Stimulated activated CD4-positive, alpha-beta T cell treated with anti-CD3 and anti-CD28 coated beads, Interleukin-12 subunit alpha, Interleukin-12 subunit beta, amount 100 ng/mL, for 24 hours (primary cell): ENCODE measurements around the gene REEP5.
"Not testable (repeated sequence)": the region's sequence is repeated elsewhere in the genome, so short reads cannot be mapped to it uniquely, and the experiment has no call there.

Experiments
- DNase-seq, 2 experiments: peaks; one replicate each; pipeline ENCODE4 v3.0.0-alpha.2; 2020; ENCODE audit warnings: low read depth in 2 of 2

Gene REEP5

GRCh38 chr5:112933105-112933504 is 11.1 kb upstream of the REEP5 start:
- DNase-seq, result no peak

GRCh38 chr5:112931473-112931872 is 9.4 kb upstream of the REEP5 start:
- DNase-seq, result no peak

- DNase-seq, result no peak
These were observed 8.0 kb upstream of the REEP5 start for GRCh38 chr5:112930082-112930344.

DNA sequence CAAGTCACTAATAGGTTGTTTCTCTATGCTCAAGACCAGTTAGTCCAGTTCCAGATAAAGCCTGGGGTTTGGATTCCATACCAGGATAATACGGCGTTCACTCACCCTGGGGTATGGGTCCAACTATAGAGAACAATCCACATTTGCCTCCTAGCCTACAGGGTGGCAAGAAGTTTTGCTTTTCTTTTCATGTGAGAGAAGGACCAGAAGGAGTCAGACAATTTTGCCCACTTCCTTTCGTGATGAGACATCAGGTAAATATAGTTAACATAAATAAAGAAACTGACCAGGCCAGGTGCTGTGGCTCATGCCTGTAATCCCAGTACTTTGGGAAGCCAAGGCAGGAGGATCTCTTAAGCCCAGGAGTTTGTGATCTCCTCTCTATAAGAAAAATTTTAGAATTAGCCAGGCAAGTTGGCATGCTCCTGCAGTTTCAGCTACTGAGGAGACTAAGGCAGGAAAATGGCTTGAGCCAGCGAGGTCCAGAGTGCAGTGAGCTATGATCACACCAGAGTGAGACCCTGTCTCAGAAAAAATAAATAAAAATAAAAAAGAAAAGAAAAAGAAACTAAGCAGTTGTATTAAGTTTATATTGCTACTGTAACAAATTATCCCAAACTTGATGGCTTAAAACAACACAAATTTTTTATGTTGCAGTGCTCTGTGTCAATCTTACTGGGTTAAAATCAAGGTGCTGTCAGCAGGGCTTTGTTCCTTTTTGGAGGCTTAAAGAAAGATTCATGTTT is 7.5 kb upstream of the REEP5 start:
- DNase-seq, result no peak

DNA sequence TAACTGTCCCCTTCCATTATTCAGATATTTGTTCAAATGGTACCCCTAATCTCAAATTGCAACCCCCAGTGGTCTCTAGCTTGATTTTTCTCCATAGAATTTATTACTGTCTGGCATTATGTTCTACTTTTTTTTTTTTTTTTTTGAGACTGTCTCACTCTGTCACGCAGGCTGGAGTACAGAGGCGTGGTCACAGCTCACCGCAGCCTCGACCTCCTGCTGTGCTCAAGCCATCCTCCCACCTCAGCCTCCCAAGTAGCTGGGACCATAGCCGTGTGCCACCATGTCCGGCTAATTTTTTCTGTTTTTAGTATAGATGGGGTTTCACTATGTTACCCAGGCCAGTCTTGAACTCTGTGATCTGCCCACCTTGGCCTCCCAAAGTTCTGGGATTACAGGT is 2.0 kb upstream of the REEP5 start:
- DNase-seq, result no peak

DNA sequence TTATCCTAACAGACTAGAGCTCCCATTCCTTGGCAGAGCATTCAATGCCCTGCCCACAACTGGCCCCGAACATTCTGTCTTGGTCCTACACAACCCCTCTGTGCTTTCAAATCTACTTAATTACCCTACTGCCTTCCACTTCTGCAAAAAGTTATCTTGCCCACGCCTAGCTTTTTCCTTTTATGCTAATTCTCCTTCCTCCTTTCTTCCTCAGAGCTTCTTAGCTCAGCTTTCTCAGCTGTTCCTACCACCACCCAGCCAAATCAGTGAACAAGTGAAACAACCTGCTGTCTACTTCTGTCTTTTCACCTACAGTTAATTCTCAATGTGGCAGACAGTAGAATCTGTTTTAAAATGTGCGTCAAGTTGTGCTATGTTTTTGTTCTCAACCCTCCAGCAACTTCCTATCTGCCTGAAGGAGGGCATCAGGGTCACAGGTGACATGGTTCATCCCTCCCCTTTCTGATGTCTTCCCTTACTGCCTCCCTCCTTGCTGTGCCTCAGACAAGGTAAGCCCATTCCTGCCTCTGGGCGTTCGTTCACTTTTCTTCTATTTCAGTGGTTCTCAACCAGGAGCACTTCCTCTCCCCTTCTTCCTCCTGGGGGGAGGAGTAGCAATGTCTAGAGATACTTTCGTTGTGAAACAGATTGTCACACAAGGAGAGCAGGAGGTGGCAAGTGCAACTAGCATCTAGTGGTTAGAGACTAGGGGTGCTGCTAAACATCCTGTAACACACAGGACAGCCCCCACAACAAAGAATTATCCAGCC is 1.3 kb upstream of the REEP5 start:
- no peak for DNase-seq

- DNase-seq, result peak in 1 of 2 experiments; percentile 50
These were observed 798 bp downstream of the REEP5 start for GRCh38 chr5:112921026-112921832.

DNA sequence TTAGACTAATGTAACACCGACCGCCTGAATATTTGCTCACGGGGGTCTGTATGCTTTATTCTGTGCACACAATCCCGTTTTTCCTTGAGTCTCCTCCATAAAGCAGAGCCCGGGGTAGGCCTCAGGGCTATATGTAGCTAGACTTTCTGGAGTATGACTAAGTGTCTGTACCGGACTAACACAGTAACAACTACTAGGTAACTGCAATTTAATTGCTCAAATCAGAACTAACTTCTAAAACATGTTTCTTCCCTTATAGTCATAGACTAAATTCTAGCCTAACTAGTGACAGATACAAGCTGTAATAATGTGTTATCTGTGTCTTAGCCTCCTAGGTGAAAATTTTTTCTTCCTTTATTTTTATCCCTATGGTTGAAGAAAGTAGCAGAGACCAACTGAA is 2.1 kb downstream of the REEP5 start:
- no peak for DNase-seq

- DNase-seq, result no peak
These were observed 3.3 kb downstream of the REEP5 start for GRCh38 chr5:112918679-112919078.

GRCh38 chr5:112918136-112918535 is 3.9 kb downstream of the REEP5 start:
- no peak for DNase-seq

GRCh38 chr5:112917453-112917995 is 4.5 kb downstream of the REEP5 start:
- no peak for DNase-seq

DNA sequence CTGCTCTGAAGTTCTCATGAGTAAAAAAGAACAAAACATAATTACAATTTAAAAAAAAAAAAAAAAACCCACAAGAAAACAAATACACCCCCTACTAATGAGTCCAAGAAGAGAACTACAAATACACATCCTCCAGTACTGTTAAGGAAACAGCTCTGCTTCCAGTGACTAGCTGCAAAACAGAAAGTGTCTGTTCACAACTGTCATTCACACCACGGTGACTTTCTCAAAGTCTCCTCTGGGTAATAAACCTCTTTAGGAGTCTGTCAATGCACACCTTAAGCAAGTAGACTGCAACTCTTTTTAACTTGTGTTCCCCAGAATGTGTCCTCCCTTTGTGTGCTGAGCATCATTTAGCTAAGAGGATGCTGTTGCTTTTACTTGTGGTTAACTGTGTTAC is 6.2 kb downstream of the REEP5 start:
- DNase-seq, result no peak

DNA sequence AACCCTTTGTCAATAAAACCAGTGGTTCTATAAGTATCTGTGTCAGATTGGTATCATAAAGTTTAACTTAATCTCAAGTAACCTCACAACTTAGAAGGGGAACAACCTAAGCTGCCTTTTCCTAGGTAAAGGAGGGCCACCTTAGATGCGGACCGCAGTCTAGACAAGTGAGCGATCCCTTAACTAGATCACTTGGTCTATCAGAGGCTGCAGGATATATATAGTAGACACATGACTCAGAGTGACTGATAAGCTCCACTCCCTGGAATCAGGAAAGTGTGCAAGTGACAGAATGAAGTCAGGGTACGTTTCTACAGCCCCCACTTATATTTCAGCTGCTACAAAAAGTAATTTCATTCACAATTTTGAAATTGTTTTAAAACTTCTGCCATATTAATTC is 7.4 kb downstream of the REEP5 start:
- DNase-seq, result no peak

GRCh38 chr5:112910529-112910928 is 11.5 kb downstream of the REEP5 start:
- DNase-seq, result no peak

DNA sequence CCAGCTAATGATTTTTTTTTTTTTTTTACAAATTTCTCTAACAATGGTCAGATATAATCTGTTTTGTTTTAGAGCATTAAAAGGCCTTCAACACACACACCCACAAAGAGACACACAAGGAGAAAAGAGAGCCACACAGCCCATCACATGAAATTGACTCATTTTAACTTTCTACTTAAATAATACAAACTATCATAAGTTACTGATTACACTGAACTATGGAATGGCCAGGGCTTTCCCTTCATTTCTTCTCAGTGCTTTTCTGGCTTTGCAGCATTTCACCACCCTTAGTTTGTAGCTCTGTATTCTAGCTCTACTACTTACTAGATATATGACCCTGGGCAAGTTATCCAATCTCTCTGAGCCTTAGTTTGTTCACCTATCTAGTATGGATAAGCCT is 13.2 kb downstream of the REEP5 start:
- no peak for DNase-seq

DNA sequence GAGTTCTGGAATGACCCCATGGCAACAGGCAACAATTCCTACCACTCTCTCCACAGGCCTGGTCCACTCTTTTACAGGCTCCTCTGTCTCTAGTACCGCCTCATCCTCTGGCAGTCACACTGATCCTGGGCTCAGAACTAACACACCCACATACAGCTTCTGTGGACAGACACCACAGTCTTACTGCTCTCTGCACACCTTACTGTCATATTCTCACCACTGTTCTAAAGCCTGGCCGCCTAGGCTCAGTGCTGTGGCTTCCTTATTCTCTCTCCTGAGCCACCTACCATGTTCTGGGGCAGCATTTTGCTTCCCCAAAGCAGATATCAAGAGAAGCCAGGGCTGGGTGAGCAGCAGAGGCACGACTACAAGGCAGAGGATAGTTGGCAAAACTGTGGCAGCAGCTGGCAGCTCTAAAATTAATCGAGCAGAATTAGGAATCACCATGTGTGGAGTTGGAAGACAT is 14.8 kb downstream of the REEP5 start:
- DNase-seq, result no peak

DNA sequence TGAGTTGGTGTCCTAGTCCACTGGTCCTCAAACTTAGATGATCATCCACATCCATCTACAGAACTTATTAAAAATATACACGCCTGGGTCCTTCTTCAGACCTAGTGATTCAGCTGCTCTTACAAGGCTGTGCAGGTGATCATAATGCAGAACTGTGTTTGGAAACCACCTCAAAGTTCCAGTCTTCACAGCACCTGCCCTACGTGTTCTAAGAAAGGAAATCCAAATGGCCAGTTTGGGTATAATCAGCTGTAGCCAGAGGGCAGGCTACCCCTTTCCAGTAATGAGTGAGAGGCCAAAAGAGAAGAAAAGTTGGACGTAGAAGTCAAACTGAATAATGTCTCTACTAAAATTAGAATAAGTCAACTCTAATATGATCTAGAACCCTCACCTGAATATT is 15.4 kb downstream of the REEP5 start:
- DNase-seq, result no peak

- DNase-seq, result not testable (repeated sequence)
These were observed 17.0 kb downstream of the REEP5 start for GRCh38 chr5:112904996-112905395.

DNA sequence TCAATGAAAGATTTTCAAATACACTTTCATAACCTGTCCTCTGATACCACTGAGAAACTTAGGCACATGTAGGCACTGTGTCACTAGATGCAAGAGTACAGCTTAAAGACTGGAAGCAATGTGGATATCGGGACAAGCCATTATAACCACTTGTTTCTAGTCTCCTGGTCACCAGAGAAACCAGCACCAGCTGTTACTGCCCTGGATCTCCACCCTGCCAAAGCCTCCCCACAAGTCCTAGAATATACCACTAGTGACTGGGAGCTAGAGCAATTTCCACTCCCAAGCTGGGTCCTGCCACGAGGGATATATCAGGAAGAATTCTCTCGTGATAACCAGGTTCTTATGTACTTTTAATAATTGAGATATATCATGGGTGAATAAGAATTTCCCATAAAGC is 19.5 kb downstream of the REEP5 start:
- DNase-seq, result no peak

DNA sequence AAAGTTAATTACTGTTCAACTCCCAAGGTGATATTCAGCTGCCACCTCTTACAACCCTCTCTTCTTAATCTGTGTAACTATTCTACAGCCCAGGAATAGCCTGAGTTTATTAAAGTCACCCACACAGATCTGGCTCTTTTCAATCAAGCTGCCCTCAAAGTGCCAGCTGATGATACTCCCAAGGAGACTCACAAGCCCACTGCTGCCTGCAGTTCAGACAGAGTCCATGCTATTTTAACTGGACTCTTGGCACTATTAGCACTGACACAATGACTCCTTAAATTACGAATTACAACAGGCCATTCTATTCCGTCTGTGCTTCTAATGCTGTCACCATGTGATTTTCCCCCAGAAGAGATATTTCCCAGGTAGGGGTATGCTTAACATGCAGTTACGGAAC is 26.3 kb downstream of the REEP5 start:
- no peak for DNase-seq

- DNase-seq, result no peak
These were observed 29.3 kb downstream of the REEP5 start for GRCh38 chr5:112892776-112893175.

DNA sequence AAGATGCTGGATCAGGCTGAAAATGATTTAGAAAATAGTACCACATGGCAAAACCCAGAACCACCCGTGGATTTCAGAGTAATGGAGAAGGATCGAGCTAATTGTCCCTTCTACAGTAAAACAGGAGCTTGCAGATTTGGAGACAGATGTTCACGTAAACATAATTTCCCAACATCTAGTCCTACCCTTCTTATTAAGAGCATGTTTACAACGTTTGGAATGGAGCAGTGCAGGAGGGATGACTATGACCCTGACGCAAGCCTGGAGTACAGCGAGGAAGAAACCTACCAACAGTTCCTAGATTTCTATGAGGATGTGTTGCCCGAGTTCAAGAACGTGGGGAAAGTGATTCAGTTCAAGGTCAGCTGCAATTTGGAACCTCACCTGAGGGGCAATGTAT is 30.0 kb downstream of the REEP5 start:
- DNase-seq, result not testable (repeated sequence)
